HG02852 (cell line): Measurements from ENCODE around the gene ITGBL1.

Experiments
- ATAC-seq: cut with Tn5 transposase; IDR thresholded peaks from one replicate; pipeline ENCODE4 v1.9.1; 2021; ENCODE audit warnings: mild to moderate bottlenecking, moderate library complexity; ENCODE audit not compliant: unreplicated experiment

ITGBL1 gene

GRCh38 chr13:101555610-101556009 is 103.1 kb downstream of the ITGBL1 start:
- ATAC-seq, result no peak

GRCh38 chr13:101556676-101557123 is 104.2 kb downstream of the ITGBL1 start:
- ATAC-seq, result no peak

- no peak for ATAC-seq
Measured at GRCh38 chr13:101565317-101565716, 112.8 kb downstream of the ITGBL1 start.

- no peak for ATAC-seq
Measured at GRCh38 chr13:101567841-101568240, 115.4 kb downstream of the ITGBL1 start.

GRCh38 chr13:101569807-101570206 is 117.3 kb downstream of the ITGBL1 start:
- ATAC-seq, result no peak

- ATAC-seq, result no peak
Measured at GRCh38 chr13:101570410-101570809, 117.9 kb downstream of the ITGBL1 start.

- no peak for ATAC-seq
Measured at GRCh38 chr13:101572456-101572855, 120.0 kb downstream of the ITGBL1 start.

GRCh38 chr13:101575581-101575980 is 123.1 kb downstream of the ITGBL1 start:
- no peak for ATAC-seq

GRCh38 chr13:101576455-101576854 is 124.0 kb downstream of the ITGBL1 start:
- no peak for ATAC-seq

- ATAC-seq, result no peak
Measured at GRCh38 chr13:101576977-101577376, 124.5 kb downstream of the ITGBL1 start.

GRCh38 chr13:101579281-101579802 is 126.9 kb downstream of the ITGBL1 start:
- ATAC-seq, result no peak

GRCh38 chr13:101584331-101584730 is 131.9 kb downstream of the ITGBL1 start:
- ATAC-seq, result no peak

- no peak for ATAC-seq
Measured at GRCh38 chr13:101590479-101590878, 138.0 kb downstream of the ITGBL1 start.

- no peak for ATAC-seq
Measured at GRCh38 chr13:101594936-101595335, 142.5 kb downstream of the ITGBL1 start.

GRCh38 chr13:101596803-101597202 is 144.3 kb downstream of the ITGBL1 start:
- ATAC-seq, result no peak

GRCh38 chr13:101611491-101612475 is 159.3 kb downstream of the ITGBL1 start:
- ATAC-seq, result no peak

GRCh38 chr13:101612735-101613134 is 160.3 kb downstream of the ITGBL1 start:
- no peak for ATAC-seq

GRCh38 chr13:101614491-101614890 is 162.0 kb downstream of the ITGBL1 start:
- ATAC-seq, result no peak

- ATAC-seq, result no peak
Measured at GRCh38 chr13:101618440-101619187, 166.1 kb downstream of the ITGBL1 start.

GRCh38 chr13:101621099-101621498 is 168.6 kb downstream of the ITGBL1 start:
- ATAC-seq, result no peak

GRCh38 chr13:101623470-101624209 is 171.2 kb downstream of the ITGBL1 start:
- ATAC-seq, result no peak
